DMS53 (cell line): ENCODE data around the gene POP7.

ENCODE experiments used
- DNase-seq: peaks from one replicate; lab custom pipeline; 2025; lab: John Stamatoyannopoulos, UW

The POP7 gene

GRCh38 chr7:100679129-100679926, 26.6 kb upstream of the POP7 start:
- no peak for DNase-seq

GRCh38 chr7:100679927-100680575, 25.9 kb upstream of the POP7 start:
- no peak for DNase-seq

- DNase-seq = no peak
Measured at GRCh38 chr7:100680576-100681271, 25.2 kb upstream of the POP7 start.

GRCh38 chr7:100681491-100682227, 24.3 kb upstream of the POP7 start:
- no peak for DNase-seq

- no peak for DNase-seq
Measured at GRCh38 chr7:100682228-100682741, 23.6 kb upstream of the POP7 start.

GRCh38 chr7:100682991-100683658, 22.8 kb upstream of the POP7 start:
- no peak for DNase-seq

- no peak for DNase-seq
Measured at GRCh38 chr7:100683659-100684533, 22.0 kb upstream of the POP7 start.

- no peak for DNase-seq
Measured at GRCh38 chr7:100684534-100685042, 21.3 kb upstream of the POP7 start.

- no peak for DNase-seq
Measured at GRCh38 chr7:100685049-100685605, 20.8 kb upstream of the POP7 start.

- DNase-seq = no peak
Measured at GRCh38 chr7:100685631-100686145, 20.2 kb upstream of the POP7 start.

- no peak for DNase-seq
Measured at GRCh38 chr7:100686201-100686821, 19.6 kb upstream of the POP7 start.

- DNase-seq = no peak
Measured at GRCh38 chr7:100686822-100687211, 19.1 kb upstream of the POP7 start.

GRCh38 chr7:100687261-100687660, 18.7 kb upstream of the POP7 start:
- DNase-seq = no peak

GRCh38 chr7:100687751-100688300, 18.1 kb upstream of the POP7 start:
- DNase-seq = no peak

GRCh38 chr7:100688326-100688860, 17.5 kb upstream of the POP7 start:
- no peak for DNase-seq

GRCh38 chr7:100689230-100690135, 16.4 kb upstream of the POP7 start:
- no peak for DNase-seq
